Peyer's patch (tissue), 4 donors: ENCODE measurements around the gene NPHS1. TPM values are rescaled to one million over a fixed set of nuclear protein-coding genes. Genes with fewer than 3 reads are reported as not detected.
A peak's percentile ranks its signal among the peaks of the same experiment; 100 is the strongest.
"Not testable (repeated sequence)": the region's sequence is repeated elsewhere in the genome, so short reads cannot be mapped to it uniquely, and the experiment has no call there.

ENCODE experiments used
- DNase-seq, 3 donors: peaks; one replicate each; pipeline ENCODE4 v3.0.0-alpha.2; 2017 to 2019
- H3K27ac ChIP-seq, 4 donors: fragments of 200-600 bp; sonication (generic); one replicate each; pipeline ENCODE4 v1.5.1; 2016 to 2019
- H3K27me3 ChIP-seq, 2 donors: fragments of 200-600 bp; sonication (generic); one replicate each; pipeline ENCODE4 v1.5.1; 2019
- H3K36me3 ChIP-seq, 3 donors: fragments of 200-600 bp; sonication (generic); one replicate each; pipeline ENCODE4 v1.5.1; 2016 to 2019
- H3K4me1 ChIP-seq, 4 donors: fragments of 200-600 bp; sonication (generic); one replicate each; pipeline ENCODE4 v1.5.1; 2016 to 2019
- H3K4me3 ChIP-seq, 4 donors: fragments of 200-600 bp; sonication (generic); 1 replicate in 3 of 4; 2 replicates in 1 of 4; pipeline ENCODE4 v1.5.1; 2016 to 2019; ENCODE audit warnings: mild to moderate bottlenecking in 1 of 4
- H3K9me3 ChIP-seq, 4 donors: fragments of 200-600 bp; sonication (generic); one replicate each; pipeline ENCODE4 v1.5.1; 2016 to 2019; ENCODE audit warnings: mild to moderate bottlenecking in 1 of 4
- POLR2A ChIP-seq, 2 donors: fragments of 450-650 bp; IDR thresholded peaks; one replicate each; pipeline ENCODE4 v1.5.1; 2017; ENCODE audit warnings: antibody characterized with exemption in 2 of 2, mild to moderate bottlenecking in 2 of 2, moderate library complexity in 2 of 2
- total RNA-seq, 4 donors: library from RNA; depleted of rRNA; stranded (reverse); fragments of >200 nt; gene quantifications; one replicate each; pipeline ENCODE4 v1.1.0, GENCODE V29; 2016
- TF ChIP-seq, protein P1 (sequence below), 6 experiments: fragments of 450-650 bp in 4 of 6; fragments of 200-600 bp in 2 of 6; sonication (generic) in 1 of 6; IDR thresholded peaks; one replicate each; pipeline ENCODE4 v1.5.1; 2017 to 2019; ENCODE audit warnings: antibody characterized with exemption in 6 of 6, mild to moderate bottlenecking in 3 of 6, moderate library complexity in 1 of 6

The NPHS1 gene
- total RNA-seq, 4 donors from 2014 or later, result not detected

DNA sequence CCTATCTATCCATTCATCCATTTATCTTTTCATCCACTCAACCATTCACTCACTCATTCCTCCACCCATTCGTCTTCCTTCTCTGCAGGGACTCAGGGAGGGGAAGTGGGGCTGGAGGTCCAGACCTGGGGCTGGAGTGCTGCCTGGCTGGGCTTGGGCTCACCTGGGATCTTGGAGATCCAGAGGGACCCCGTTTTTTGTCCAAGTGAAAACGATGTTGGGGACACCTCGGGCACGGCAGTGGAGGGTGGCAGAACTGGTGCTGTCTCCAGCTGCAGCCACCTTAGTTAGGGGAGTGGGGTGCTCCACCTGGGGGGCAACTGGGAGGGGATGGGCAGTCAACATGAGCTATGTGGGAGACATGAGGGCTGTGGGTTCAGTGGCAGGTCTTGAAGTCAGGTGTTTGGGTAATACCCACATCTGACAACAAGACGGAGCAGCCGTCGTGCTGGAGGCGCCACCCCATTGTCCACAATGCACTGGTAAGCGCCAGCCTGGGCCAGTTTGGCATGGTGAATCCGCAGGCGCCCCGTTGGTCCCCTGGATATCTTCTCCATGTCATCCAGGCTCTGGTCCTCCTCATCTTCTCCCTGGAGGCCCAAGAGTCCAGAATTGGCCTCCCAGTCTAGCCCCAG is 10.2 kb downstream of the NPHS1 start:
- H3K27me3 ChIP-seq, result peaks cover 0 to 19% of the 10 kb centered on the region in 2 donors
- no peak overlapping the region for H3K27ac ChIP-seq
- no peak for TF ChIP-seq POLR2A (IDR thresholded peaks at IDR 0.05)
- TF ChIP-seq, protein P1, sequence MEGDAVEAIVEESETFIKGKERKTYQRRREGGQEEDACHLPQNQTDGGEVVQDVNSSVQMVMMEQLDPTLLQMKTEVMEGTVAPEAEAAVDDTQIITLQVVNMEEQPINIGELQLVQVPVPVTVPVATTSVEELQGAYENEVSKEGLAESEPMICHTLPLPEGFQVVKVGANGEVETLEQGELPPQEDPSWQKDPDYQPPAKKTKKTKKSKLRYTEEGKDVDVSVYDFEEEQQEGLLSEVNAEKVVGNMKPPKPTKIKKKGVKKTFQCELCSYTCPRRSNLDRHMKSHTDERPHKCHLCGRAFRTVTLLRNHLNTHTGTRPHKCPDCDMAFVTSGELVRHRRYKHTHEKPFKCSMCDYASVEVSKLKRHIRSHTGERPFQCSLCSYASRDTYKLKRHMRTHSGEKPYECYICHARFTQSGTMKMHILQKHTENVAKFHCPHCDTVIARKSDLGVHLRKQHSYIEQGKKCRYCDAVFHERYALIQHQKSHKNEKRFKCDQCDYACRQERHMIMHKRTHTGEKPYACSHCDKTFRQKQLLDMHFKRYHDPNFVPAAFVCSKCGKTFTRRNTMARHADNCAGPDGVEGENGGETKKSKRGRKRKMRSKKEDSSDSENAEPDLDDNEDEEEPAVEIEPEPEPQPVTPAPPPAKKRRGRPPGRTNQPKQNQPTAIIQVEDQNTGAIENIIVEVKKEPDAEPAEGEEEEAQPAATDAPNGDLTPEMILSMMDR (IDR thresholded peaks at IDR 0.05), result no peak

DNA sequence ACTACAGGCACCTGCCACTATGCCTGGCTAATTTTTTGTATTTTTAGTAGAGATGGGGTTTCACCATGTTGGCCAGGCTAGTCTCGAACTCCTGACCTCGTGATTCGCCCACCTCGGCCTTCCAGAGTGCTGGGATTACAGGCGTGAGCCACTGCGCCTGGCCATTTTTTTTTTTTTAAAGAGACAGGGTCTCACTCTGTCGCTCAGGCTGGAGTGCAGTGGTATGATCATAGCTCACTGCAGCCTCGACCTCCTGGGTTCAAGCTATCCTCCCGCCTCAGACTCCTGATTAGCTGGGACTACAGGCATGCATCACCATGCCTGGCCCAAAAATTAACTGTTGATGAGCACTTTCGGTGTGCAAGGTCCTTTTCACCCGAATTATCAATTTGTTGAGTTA is 16.2 kb downstream of the NPHS1 start:
- H3K27me3 ChIP-seq, H3K4me1 ChIP-seq, H3K27ac ChIP-seq, H3K36me3 ChIP-seq, DNase-seq, H3K9me3 ChIP-seq, H3K4me3 ChIP-seq: not testable (repeated sequence)

More for the DNA sequence above, 10.2 kb downstream of the NPHS1 start:
- no peak overlapping the region for H3K4me3 ChIP-seq
- no peak for DNase-seq
- no peaks in the 10 kb centered on the region for H3K36me3 ChIP-seq
- peaks cover 0 to 6% (median 3%) of the 10 kb centered on the region in 4 donors for H3K9me3 ChIP-seq
- peaks cover 0 to 19% (median 7%) of the 10 kb centered on the region in 4 donors for H3K4me1 ChIP-seq

DNA sequence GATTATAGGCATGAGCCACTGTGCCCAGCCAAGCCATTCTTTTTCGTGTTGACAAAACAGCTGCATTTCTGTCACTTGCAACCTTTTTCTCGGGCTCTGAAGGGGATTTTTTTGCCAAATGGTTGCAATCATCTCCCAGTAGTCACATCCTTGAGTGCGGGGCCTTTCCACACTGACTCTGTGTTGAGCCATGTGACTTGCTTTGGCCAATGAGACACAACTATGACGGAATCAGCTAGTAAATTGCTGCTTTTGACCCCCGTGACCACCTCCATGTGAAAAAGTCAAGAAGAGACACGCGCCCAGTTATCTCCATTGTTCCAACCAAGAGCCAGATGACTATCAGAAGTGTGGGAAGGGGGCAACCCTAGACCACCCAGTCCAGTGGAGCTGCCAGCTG is 18.3 kb downstream of the NPHS1 start:
- TF ChIP-seq, protein P1 (IDR thresholded peaks at IDR 0.05), result no peak
- no peak for TF ChIP-seq POLR2A (IDR thresholded peaks at IDR 0.05)
- Histone ChIP-seq H3K27me3 (no peaks in the 10 kb centered on the region), H3K4me1 (no peaks in the 10 kb centered on the region), H3K4me3 (no peak overlapping the region), H3K36me3 (no peaks in the 10 kb centered on the region), H3K9me3 (peaks cover 0 to 2% (median under 1%) of the 10 kb centered on the region in 4 donors), H3K27ac (no peak overlapping the region)
- no peak for DNase-seq

DNA sequence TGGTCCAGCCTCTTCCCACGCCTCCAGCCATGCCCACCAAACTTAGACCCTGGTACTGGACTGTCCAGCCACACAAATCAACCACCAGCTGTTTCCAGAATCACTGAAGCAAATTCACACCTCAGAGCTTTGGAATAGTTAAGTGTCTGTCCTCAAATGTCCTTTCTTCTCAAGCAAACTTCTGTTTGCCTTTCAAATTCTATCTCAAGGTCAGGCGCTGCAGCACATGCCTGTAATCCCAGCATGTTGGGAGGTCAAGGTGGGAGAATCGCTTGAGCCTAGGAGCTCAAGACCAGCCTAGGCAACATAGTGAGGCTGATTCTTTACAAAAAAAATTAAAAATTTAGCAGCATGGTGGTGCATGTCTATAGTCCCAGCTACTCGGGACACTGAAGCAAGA is 20.2 kb downstream of the NPHS1 start:
- no peak for DNase-seq
- H3K4me3 ChIP-seq, result no peak overlapping the region
- no peaks in the 10 kb centered on the region for H3K36me3 ChIP-seq
- no peak overlapping the region for H3K27ac ChIP-seq
- H3K4me1 ChIP-seq, result no peaks in the 10 kb centered on the region
- H3K9me3 ChIP-seq, result no peaks in the 10 kb centered on the region
- no peaks in the 10 kb centered on the region for H3K27me3 ChIP-seq
- no peak for TF ChIP-seq POLR2A (IDR thresholded peaks at IDR 0.05)
- TF ChIP-seq, protein P1 (IDR thresholded peaks at IDR 0.05), result no peak

DNA sequence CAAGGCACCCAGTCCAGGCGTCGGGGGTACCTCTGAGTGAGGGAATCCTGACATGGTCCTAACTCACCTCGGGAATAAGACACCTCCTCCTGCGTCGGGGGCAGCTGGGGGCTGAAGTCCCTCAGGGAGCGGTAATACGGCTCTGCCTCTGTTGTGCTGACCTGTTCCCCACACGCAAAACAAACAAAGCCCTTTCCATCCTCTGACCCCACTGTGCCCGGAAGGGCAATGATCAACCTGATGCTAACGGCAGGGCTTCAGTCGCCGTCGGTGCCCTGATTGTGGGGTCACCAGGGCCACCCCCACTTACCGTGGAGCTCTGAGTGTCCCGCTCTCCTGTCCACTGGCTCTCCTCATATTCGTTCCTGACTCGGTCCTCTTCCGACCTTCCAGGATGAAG is 21.3 kb downstream of the NPHS1 start:
- TF ChIP-seq POLR2A (IDR thresholded peaks at IDR 0.05), result no peak
- TF ChIP-seq, protein P1 (IDR thresholded peaks at IDR 0.05), result no peak

DNA sequence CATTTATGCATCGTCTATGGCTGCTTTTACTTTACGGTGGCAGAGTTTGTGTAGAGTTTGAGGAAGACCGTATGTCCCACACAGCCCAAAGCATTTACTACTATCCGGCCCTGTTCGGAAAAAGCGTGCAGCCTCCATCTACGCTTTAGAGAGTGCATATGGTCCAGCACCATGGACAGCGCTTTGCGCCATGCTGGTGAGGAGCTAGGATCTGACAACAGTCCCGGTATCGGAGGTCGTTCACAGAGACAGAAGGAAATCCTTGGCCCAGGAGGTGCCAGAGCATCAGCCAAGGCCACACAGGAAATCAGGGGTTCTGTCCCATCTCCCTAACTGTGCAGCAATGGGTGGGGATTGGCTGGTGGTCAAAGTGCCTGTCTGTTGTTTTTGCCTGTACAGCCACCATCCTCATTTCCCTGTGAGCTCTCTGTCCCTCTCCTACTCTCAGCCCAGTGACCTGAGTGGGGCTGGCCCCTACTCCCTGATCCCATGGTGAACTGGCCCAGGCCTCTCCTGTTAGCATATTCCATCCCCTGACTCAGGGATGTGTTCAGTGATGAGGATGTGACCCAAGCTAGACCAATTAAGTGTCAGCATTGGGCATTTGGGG is 23.5 kb downstream of the NPHS1 start:
- Histone ChIP-seq H3K27me3 (no peaks in the 10 kb centered on the region), H3K4me1 (no peaks in the 10 kb centered on the region), H3K36me3 (no peaks in the 10 kb centered on the region), H3K27ac (no peak overlapping the region), H3K9me3 (no peaks in the 10 kb centered on the region), H3K4me3 (no peak overlapping the region)
- TF ChIP-seq, protein P1 (IDR thresholded peaks at IDR 0.05), result no peak
- no peak for TF ChIP-seq POLR2A (IDR thresholded peaks at IDR 0.05)
- DNase-seq, result peak in 1 of 3 donors; percentile 60

More for the DNA sequence above, 21.3 kb downstream of the NPHS1 start:
- H3K27ac ChIP-seq, result no peak overlapping the region
- DNase-seq, result no peak
- no peaks in the 10 kb centered on the region for H3K9me3 ChIP-seq
- H3K4me1 ChIP-seq, result no peaks in the 10 kb centered on the region
- no peak overlapping the region for H3K4me3 ChIP-seq
- no peaks in the 10 kb centered on the region for H3K36me3 ChIP-seq
- no peaks in the 10 kb centered on the region for H3K27me3 ChIP-seq
